GM21515 (cell line): ENCODE measurements around the gene FAM47E.

ENCODE experiments used
- ATAC-seq: cut with Tn5 transposase; IDR thresholded peaks from one replicate; pipeline ENCODE4 v1.9.1; 2021; ENCODE audit not compliant: unreplicated experiment

The FAM47E gene, protein sequence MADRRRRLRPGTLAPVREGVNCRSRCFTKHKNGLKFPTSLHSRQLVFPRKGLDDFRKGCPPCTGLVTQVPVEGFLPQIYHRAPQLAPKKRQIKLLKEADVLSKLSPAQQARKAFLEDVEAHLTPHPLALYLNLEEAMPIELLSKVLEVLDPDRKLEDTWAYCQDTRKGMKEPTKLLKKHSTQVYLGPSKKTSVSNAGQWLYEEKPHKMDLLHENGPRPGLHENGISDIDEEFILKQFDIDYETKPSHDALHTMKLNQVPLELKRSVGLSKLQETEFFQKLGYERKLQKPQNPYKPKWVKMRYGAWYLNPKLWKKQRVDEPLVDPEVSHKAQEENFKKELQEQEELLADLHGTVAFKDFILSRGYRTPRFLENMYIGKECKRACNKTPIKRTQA

DNA sequence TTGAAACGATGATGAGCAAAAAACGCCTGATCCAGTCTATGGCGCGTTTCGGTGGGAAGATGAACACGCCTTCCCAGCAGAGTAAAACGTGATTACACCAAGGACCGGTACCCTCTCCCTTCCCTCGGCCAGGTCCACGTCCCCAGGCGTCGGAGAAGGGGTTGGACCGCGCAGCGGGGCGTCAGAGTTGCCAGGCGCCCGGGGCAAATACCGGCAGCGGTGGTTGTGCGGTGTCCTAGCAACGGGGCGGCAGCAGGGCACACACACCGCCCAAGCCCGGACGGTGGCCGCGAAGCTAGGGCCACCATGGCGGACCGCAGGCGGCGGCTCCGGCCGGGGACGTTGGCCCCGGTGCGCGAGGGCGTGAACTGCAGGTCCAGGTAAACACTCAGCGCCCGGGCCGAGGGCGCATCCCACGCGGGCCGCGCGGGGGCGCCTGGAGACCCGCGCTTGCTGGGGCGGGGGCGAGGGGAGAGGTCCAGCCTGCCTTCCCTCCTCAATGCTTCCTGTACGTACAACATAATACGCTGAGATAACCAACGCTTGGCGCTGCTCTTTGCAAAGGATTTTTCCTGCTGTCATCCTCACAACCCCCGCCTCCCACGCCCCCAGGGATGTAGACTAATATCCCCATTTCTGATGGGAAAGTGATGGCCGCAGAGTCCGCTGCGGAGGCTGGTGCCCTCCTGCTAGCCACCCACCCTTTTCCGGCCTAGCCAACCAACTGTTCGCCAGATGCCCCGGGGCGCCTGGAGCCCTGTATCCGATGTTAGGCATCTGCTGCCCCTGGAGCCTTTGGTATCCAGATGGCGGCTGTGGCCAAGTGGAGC is at the start of gene FAM47E:
TSS of gene FAM47E (plus strand) at position 281 of the 830 bp plus-strand sequence. CDS start at position 307, 26 bp downstream.
- ATAC-seq, result no peak

DNA sequence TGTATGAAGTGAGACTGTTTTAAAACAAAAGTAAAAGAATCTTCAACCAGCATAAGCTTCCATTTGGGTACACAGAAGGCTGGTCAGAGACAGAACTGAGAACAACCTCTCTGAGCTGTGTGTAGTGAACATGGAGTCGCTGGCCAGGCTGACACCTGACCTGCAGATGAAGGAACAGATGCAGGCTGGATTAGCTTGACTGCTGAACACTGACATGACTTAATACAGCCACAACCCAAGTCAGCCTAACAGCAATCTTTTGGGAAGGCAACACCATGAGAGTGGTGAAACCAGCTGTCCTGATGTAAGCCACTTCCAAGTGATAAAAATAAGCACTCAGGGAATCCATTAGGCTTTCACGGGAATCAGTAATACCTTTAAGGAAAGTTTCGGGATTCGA is 48.0 kb upstream of the FAM47E start:
- ATAC-seq, result no peak

DNA sequence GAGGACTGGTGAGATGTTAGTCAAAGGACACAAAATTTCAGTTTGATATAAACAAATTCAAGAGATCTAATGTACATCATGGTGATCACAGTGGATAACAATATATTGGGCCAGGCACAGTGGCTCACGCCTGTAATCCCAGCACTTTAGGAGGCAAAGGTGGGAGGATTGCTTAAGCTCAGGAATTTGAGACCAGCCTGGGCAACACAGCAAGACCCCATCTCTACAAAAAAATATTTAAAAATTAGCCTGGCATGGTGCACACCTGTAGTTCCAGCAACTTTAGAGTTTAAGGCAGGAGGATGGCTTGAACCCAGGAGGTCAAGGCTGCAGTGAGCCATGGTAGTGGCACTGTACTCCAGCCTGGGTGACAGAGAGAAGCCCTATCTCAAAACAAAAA is 46.6 kb upstream of the FAM47E start:
- ATAC-seq, result no peak

DNA sequence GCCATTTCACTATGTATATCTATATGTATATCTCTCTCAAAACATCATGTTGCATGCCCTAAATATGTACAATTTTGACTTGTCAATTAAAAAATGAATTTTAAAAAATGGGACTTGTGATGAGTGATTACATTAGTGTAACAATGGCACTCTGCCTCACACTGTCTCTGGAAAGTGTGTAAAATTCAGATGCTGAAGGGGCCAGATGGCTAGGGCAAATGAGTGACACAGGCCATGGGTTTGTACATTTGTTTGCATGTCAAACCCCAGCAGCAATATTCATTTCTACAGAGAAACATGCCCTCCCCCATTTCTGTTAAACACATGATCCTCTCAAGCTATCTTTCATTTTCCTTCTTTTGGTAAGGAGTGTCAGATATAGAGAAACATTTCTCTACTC is 46.0 kb upstream of the FAM47E start:
- ATAC-seq, result no peak

DNA sequence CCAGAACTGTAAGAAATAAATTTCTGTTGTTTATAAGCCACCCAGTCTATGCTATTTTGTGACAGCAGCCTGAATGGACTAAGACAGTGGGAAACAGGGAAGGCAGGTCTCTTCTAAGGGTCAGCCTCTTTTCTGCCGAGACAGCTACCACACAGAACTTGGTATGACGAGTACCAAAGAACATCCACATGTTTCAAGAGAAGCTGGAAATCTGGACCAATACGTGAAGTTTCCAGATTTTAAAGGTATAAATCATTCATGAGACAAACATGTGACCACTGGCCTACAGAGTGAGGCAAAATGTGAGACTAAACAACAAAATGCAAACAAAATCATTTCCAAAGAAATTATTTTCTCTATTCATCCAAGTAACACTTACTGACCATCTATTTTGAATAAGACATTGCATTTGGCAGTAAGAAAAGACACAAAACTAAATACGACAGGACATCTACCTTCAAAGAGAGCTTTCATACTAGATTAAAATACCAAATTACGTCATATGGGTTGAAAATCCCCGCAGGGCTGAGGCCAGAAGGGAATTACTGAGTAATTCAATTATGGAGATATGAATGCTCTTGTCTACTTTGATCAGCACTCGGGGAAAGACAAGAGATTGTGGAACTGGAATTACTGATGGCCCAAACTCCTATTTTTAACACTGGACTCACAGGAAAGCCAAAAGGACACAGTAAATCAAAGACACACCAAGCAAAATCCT is 45.1 kb upstream of the FAM47E start:
- ATAC-seq, result no peak

DNA sequence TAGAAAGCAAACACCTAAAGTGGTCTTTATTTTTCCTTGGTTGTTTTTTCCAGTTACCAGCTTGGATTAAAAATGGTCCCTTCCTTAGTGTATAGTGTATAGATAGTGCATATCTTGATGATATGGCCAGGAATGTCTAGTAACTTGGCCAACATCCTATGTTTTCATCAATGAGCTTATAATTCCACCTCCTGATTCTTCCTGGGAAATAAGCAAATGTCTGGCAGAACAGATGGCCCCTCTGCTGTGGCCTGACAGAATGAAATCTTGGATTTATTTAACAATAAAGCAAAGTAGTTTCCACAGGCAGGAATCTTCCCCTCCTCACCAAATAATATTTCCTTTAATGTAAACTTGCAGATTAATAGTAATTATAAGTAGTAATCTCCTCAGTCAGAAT is 44.0 kb upstream of the FAM47E start:
- ATAC-seq, result no peak

DNA sequence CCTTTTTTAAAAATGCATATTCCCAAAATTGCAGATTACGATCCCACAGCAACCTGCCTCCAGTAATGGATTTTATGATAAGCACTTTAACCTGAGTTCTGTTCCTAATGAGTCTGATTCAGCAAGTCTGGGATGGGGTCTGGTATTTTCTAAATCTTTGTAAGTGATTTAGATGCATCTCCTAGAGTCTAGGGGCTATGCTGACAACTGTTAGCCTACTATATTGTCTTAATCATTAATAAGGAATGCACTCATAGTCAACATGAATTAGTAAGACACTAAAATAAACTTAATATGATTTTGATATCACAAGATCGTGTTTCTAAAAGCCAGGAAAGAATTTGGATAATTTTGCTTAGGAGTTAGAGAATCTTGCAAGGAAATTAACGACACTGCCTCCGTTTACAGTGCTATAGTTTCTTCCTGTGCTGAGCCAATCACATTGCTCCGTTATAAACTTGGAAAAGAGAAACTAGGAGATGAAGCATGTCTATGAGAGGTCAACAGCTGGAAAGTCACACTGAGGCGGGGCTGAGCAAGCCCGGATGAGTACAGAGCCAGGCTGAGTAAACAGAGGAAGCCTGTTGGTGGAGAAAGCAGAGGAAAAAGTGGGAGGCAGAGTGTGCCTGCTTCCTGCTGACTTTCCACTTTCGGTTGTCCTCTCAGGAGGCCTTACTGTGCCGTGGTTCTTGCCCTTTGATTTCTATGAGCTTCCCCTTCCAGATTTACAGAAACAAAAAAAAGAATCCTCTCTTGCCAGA is 43.3 kb upstream of the FAM47E start:
- ATAC-seq, result no peak

DNA sequence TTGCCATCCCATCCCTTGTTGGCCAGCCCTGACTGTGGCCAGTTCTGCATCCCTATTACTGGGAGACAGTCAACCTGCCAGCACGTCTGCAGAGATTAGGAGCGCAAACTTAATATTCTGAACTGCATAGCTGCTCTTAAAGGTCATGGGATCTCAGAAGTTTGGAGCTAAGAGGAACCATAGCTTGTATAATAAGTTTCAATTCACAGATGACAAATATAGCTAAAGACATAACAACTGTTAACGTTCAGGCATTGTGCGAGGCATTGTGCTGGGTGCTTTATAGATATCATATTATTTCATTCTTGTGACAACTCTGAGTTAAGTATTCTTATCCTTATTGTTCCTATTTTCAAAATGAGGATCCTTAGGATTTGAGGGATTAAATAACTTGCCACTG is 41.6 kb upstream of the FAM47E start:
- no peak for ATAC-seq

DNA sequence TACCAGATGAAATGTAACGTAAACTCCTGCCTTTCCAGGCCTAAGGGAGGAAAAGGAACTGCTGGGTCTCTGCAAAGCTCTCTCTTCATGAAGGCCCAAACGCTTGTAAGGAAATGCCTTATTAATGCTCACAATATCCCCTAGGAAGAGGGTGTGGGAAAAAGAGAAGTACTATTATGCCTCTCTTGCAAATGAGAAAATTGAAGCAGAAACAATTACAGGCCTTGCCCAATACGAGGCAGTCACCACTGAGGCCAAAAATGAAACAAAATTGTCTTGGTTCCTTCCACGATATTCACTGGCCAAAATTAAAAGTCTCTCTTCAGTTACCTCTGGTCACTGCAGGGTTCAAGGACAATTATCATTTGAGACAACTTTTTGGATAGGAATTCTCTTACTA is 41.1 kb upstream of the FAM47E start:
- no peak for ATAC-seq

DNA sequence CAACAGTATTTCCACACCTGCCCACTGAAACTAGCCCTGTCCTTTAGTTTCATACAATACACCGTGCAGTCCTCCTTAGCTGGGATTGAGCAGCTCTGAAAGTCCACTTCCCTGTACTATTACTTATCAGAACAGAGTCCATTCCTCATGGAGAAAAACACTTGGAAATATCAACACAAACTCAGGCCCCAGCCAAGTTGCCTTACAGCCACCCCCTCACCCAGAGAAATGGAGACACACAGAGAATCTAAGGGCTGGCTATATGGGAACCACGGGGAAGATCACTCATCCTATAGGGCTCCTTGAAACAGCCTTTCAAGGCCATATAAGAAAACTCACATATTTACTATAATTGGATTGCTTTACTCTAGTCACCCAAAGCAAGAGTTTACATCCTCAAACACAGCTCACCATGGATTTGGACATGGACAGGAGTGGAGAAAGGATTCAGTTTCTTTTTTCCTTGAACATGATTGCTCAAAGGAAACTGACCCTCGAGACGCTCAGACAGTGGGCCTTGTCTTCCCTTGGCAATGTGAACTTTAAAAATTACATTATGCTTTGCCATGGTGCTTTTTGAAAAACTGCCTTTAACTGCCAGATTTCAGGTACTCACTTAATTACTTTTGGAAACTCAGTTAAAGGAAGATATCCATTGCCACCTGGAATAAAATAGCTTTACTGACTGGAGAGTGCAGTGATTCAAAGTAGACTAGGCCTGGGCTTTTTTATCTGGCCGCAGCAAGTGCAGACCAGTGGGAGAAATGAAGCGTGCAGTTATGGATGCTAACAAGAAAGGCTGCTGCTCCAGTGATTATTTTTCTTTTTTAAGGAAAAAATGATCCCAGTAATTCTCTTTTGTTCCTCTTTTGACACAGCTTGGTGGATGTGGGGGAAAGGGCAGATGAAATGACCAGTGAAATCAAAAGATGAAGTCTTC is 39.5 kb upstream of the FAM47E start:
- ATAC-seq, result no peak

DNA sequence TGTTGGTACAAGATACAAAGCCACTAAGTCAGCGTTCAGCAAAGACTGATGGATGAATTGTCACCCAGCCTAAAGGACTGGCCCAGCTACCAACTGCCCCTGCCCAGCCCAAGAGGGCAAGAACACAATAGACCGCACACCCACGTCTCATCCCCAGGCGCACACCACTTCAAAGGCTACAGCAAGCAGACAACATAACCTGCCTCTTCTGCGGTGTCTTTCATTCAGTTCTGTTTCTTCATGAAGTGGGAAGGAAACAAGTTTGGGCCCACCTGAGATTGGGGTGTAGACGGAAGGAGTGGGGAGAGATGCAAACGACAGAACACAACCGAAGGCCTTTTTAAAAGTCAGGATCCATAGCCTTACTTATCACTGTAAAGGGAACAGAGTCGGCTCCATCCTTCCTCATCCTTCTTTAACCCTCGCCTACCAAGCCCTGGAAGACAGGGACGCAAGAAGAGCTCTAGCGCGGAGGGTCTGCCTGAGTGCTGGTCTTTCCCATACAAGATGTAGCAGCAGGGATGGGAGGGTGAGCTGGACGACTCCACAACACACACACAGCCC is 38.6 kb upstream of the FAM47E start:
- no peak for ATAC-seq

DNA sequence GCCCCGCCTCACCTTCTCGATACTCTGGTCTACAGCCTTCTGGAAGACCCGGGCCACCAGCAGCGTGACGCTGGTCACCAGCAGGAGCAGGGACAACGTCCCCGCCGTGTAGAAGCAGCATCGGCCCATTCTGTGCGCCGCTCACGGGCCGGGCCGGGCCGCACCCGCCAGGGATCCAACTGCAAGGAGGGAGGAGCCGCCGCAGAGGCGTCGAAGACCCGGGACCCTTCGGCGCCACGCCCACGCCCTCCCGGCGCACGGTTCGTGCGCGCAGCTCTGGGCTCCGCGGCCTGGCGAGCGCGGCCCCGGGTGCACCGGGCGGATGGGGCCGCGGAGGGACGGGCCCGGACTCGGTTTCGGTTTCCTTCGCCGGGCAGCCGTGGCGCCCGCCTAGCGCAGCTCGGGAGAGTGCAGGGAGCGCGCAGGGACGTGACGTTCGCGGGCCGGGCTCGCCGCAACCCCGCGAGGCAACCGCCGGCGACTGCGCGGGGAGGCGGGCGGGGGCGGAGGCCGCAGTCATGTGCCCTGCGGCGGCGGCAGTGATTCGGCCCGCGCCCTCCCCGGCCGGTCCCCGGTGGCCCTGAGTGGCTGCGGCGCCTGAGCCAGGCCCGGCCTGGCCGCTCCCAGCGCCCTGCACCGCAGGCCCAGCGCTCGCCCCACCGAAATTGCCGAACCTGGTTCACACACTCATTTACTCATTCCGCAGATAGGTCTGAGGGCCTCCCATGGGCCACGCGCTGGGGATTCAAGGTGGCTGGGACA is 37.9 kb upstream of the FAM47E start, which contains the start of gene SCARB2:
TSS of gene SCARB2 (minus strand) at position 410 of the 762 bp plus-strand sequence. CDS start at position 129, 281 bp downstream.
- ATAC-seq, result peak; percentile 75

DNA sequence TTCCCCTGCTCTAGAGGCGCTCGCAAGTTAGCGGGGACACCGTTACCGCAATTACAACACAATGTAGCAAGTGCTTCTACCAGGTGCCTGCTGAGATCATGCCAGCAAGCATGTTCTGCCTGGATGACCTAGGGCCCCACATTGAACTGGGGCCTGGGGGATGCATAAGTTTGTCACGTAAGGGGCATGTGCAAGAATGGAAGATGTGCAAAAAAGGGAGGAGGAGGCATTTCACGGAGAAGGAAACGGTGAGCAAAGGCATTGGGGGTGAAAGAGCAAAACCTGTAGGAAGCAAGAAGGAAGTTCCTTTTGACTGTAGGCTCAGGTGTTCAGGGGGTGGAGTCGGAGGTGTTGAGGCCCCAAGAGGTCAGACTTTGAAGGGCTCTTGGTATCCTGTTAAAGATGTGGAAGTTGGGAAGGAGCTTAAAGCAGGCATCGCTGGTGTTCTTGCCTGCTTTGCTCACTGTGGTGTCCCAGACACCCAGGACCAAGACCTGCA is 37.3 kb upstream of the FAM47E start:
- ATAC-seq, result peak; percentile 2

DNA sequence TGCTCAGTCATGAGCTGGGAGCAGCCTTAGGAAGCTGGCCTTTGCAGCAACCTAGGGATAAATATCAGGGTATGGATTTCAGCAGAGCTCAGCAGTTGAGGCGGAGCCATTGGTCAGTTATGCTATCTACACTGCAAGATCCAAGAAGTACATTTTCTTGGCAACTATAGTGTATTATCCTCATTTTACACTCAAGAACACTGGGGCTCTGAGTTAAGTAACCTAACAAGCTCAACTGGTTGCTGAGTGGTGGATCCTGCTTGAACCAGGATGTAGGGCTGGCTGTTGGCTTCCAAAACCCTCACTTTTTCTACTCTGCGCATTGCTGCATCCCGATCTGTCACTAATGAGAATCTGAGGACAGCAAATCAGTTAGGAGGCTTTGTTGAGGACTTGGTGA is 36.4 kb upstream of the FAM47E start:
- ATAC-seq, result no peak

DNA sequence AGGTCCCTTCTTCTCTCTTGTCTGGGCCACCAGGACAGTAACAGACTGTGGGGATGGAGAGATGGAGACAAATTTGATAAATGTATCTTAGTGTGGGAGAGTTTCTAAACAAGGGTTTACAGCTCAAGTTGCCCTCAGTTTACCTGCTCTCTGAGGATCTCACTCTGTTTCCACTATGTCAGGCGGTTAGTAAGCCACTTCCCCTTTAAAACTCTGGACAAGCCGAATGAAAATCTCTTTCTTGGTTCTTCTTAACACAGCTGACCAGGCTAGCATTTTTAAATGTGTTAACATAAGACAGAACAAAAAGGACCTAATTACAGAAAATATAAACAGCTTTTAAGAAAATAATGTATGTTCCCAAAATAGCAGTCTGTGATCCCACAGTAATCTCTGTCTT is 35.0 kb upstream of the FAM47E start:
- ATAC-seq, result no peak

DNA sequence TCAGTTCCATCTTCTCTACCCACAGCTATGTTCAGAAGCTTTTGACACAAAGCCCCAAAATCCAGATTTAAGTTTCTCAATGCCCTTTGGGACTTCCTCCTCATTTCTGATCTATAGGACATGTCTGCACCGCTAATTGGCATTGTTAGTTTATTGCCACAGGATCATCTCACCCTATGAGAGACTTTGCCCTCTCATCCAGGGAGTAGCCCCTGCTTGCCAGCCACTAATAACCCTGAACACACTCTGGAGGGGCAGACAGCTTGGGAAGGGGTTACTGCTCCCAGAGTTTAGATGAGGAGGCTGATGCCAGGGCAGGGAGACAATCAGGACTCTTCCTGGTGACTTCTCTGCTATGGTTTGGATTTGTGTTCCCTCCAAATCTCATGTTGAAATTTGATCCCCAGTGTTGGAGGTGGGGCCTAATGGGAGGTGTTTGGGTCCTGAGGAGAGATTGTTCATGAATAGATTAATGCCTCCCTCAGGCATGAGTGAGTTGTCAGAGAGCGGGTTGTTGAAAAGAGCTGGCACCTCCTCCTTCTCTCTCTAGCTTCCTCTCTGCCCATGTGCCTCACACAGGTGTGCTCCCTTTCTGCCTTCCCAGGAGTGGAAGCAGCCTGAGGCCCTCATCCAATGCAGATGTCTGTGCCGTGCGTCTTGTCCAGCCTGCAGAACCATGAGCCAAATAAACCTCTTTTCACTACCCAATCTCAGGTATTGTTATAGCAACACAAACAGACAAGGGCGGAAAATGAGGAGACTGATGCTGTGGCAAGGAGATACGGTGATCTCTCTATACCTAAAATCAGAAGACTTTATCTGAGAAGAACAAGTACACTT is 34.3 kb upstream of the FAM47E start:
- ATAC-seq, result no peak

DNA sequence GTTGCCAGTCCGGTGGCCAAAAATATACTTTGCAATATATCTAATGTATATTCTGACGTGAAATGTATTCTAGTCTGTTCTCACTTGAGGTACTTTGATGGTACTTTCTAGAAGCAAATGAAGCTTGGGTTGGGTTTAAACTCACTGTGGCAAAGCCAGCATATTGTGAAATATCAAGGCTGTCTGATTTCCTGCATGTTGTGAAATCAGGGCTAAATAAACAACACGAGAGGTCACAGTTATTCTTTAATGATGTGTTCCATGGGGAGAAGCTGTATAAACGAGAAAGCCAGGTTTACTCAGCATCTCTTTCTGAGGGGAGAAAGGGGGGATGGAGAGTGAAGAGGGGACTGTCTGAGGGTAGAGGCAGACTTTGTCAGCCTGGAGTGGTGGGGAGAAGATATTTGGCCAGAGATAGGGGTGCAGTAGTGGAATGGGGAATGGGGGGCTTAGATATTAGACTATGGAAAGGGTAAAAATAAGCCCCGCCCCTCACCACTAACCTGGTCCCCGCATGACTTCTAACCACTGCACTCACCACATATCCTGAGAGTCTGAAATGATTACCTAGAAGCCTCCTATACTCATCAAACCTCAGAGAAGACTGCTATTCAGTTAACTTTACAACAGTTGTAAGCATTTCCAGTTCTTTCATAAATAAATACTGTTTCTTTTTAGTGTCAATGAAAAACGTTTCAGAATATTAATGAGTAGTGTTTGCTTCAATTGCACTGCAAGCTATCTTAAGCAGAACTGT is 32.0 kb upstream of the FAM47E start:
- no peak for ATAC-seq
